ENCODE measurements around the gene SPTBN4.

- no peak for TF ChIP-seq CTCF (IDR thresholded peaks at IDR 0.05; ENCODE audit: poor library complexity)
- TF ChIP-seq EZH2 (IDR thresholded peaks at IDR 0.05; ENCODE audit: borderline replicate concordance), result no peak
- no peak for TF ChIP-seq EZH2phosphoT487 (IDR thresholded peaks at IDR 0.05; ENCODE audit: low read depth, severe bottlenecking, unreplicated experiment)
Measured at GRCh38 chr19:40524655-40525054, 57.9 kb downstream of the SPTBN4 start.
